Psoas muscle (tissue), 8 donors: ENCODE results near the gene CASTOR1. TPM values are rescaled to one million over a fixed set of nuclear protein-coding genes. Genes with fewer than 3 reads are reported as not detected.

ENCODE experiments used
- ATAC-seq, 4 donors: fragments of 200-7000 bp; cut with Tn5 transposase; one replicate each; pipeline ENCODE4 v1.9.1; 2020; ENCODE audit warnings: moderate library complexity in 3 of 4, mild to moderate bottlenecking in 2 of 4
- DNase-seq, 2 donors: peaks; one replicate each; pipeline ENCODE4 v3.0.0-alpha.2; 2020
- H3K27ac ChIP-seq: fragments of 200-600 bp; one replicate; pipeline ENCODE4 v1.8.0; 2022
- H3K27me3 ChIP-seq, 3 donors: fragments of 200-600 bp in 1 of 3; one replicate each; pipeline versions ENCODE4 v1.6.1 to v1.8.0; 2013 to 2022; ENCODE audit warnings: low read length in 2 of 3, mild to moderate bottlenecking in 2 of 3, moderate library complexity in 1 of 3; ENCODE audit not compliant: insufficient read depth in 3 of 3
- H3K36me3 ChIP-seq, 2 donors: fragments of 200-600 bp in 1 of 2; one replicate each; pipeline versions ENCODE4 v1.6.1 to v1.8.0; 2013 to 2022; ENCODE audit warnings: low read depth in 1 of 2, mild to moderate bottlenecking in 1 of 2, moderate library complexity in 1 of 2; ENCODE audit not compliant: insufficient read depth in 1 of 2
- H3K4me1 ChIP-seq: fragments of 200-600 bp; one replicate; pipeline ENCODE4 v1.8.0; 2022
- H3K4me3 ChIP-seq: fragments of 200-600 bp; one replicate; pipeline ENCODE4 v1.8.0; 2022; ENCODE audit warnings: mild to moderate bottlenecking
- H3K9me3 ChIP-seq: fragments of 200-600 bp; one replicate; pipeline ENCODE4 v1.8.0; 2022
- WGBS, 3 donors: extraction: QIAGEN DNeasy Blood & Tissue Kit; methylation state at CpG; one replicate each; pipeline versions ENCODE4 v1.1.6 to v1.1.7; 2013; 5-methylcytosine and 5-hydroxymethylcytosine counted together
- intact Hi-C, 2 donors: fragments of 100-400 bp; cut with DNase I; formaldehyde crosslinking; loops; one replicate each; pipeline versions ENCODE4 v1.11.0 to v1.14.2; 2022
- polyA plus RNA-seq, 3 donors: library from polyadenylated mRNA; stranded (reverse); fragments of 200-250 nt; gene quantifications; one replicate each; pipeline ENCODE4 v1.2.3, GENCODE V29; 2013
- total RNA-seq, 4 donors: library from RNA; stranded (reverse); fragmentation: NEBNext Ultra II Directional in 2 of 4; extraction: Animal tissue kit (Norgen Biotek cat#: 25700) in 2 of 4; gene quantifications; one replicate each; pipeline versions ENCODE4 v1.2.1 to v1.2.4, GENCODE V29; 2021 to 2023
- TF ChIP-seq, protein P1 (sequence below): fragments of 200-600 bp; IDR thresholded peaks from one replicate; pipeline ENCODE4 v1.8.0; 2022; ENCODE audit warnings: antibody characterized with exemption
- donor health status: healthy with polysubstance abuse.
- donor health status: DM: no; HTN: no; CAD: no; lungs with moderate emphysema.
- donor health status: Bipolar disorder and iron deficiency.
- donor health status: healthy.
- donor health status: DM: yes; HTN: yes; CAD: no.
- donor health status: DM: no; HTN: no; CAD: no.
- donor health status: DM: no; HTN: no; CAD: no.
- donor health status: DM: yes; HTN: yes; CAD: no.

CASTOR1 gene
- total and polyA plus RNA-seq, 7 donors: 0.44 to 5.1 (median 2.9) TPM

DNA sequence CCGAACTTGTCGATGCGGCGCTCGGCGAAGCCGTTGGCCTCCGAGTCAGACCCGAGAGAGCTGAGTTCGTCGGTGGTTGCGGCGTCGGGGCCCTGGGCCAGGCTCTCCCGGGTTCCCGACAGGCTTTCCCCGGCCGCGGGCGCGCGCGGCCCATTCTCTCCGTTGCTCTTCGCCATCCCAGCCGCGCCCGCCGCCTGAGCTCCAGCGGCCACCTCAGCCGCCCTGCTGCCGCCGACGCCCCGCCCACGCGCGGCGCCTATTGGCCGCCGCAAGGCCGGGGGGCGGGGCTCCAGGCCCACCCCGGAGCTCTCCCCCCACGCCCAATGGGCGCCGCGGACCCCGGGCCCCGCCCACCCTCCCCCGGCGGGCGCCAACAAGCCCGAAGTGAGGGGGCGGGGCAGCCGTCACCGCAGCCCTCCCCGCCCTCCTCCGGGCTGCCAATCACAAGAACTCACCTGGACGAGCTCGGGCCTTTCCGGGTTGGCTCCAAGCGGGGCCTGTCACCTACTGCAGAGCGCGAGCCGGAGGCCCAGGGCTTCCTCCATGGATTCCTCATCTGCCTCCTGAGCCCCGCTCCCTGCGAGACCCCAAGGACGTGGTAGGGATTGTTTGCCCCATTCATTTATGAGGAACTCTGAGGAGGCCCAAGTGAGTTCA is 37.5 kb upstream of the CASTOR1 start, which contains the start of gene TBC1D10A:
TBC1D10A (minus strand) TSS at position 236 of the 657 bp plus-strand sequence; CDS start at position 176, 60 bp downstream.
- Histone ChIP-seq H3K4me3 (peak within 1 kb of the TSS; percentile 88), H3K36me3 (peaks cover 0 to 16% of the 10 kb centered on the region in 2 donors), H3K27ac (peak within 1 kb of the TSS; percentile 54), H3K9me3 (no peaks in the 10 kb centered on the region), H3K27me3 (no peaks in the 10 kb centered on the region), H3K4me1 (peaks cover 23% of the 10 kb centered on the region)
- intact Hi-C loops: loop anchor here in 1 of 2 donors (5.0 kb wide), 1 partner anchor 35 kb away; no protein-coding TSS in a partner anchor
- 2 to 3% (median 2%) methylated on average over 42 to 69 of the region's 69 CpGs for WGBS, 3 donors
- TF ChIP-seq, protein P1, sequence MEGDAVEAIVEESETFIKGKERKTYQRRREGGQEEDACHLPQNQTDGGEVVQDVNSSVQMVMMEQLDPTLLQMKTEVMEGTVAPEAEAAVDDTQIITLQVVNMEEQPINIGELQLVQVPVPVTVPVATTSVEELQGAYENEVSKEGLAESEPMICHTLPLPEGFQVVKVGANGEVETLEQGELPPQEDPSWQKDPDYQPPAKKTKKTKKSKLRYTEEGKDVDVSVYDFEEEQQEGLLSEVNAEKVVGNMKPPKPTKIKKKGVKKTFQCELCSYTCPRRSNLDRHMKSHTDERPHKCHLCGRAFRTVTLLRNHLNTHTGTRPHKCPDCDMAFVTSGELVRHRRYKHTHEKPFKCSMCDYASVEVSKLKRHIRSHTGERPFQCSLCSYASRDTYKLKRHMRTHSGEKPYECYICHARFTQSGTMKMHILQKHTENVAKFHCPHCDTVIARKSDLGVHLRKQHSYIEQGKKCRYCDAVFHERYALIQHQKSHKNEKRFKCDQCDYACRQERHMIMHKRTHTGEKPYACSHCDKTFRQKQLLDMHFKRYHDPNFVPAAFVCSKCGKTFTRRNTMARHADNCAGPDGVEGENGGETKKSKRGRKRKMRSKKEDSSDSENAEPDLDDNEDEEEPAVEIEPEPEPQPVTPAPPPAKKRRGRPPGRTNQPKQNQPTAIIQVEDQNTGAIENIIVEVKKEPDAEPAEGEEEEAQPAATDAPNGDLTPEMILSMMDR: no peak
- ATAC-seq: peak; percentile 95 to 98 (median 96)
- DNase-seq: peak; percentile 90 to 93

DNA sequence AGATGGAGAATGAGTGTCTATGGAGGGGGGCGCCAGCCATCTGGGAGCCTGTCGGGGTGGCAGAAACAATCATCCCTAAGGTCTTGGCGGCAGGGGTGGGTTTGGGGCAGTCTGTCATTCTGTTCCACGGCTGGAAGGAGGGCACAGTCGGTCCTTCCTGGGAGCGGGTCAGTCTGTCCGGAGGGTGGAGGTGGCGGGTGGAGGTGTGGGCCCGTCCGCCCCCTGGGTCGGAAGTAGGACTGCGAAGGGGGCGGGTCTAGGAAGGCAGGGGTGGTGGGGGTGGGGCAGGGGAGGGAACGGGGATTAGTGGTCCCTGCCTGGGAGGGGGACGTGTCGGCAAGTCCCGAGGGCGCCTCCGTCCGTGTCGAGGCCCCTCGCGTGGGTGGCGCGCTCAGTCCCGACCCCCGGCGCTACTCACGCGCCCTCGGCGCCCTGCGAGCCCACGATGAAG is 37.0 kb upstream of the CASTOR1 start:
- no peaks in the 10 kb centered on the region for H3K27me3 ChIP-seq
- TF ChIP-seq, protein P1: no peak
- peak; percentile 38 to 60 for DNase-seq
- peaks cover 23% of the 10 kb centered on the region for H3K4me1 ChIP-seq
- WGBS, 3 donors: 1 to 3% (median 1%) methylated on average over 13 to 34 of the region's 34 CpGs
- intact Hi-C loops: loop anchor here in 1 of 2 donors (5.0 kb wide), 1 partner anchor 34 kb away; no protein-coding TSS in a partner anchor
- peaks cover 0 to 11% of the 10 kb centered on the region in 2 donors for H3K36me3 ChIP-seq
- ATAC-seq: peak; percentile 26 to 44 (median 33)
- no peaks in the 10 kb centered on the region for H3K9me3 ChIP-seq
- H3K27ac ChIP-seq: peak overlapping the region; percentile 54
- H3K4me3 ChIP-seq: peak overlapping the region; percentile 88

DNA sequence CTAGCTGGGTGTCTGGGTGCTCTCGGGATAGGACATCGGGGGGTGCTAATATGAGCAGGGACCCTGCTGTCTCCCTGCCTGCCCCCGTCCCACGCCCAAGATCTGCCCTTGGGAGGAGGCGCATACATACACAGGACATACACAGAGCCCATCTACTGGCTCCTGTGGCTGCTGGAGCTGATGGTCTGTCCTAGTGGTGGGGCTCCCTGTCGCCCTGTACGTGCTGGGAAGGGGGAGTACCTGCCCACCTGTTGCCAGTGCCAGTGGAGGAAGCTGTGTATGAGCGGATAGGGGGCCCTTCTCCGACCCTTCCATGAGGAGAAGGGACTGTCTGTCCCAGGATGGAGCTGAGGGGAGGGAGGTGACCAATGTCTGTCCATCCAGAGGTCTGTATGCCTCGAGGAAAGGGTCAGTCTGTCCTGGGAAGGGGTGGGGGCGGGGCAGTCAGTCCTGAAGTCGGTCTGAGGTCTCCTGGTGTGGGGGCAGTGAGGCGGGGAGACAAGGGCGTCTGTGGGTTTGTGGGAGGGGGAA is 36.5 kb upstream of the CASTOR1 start:
- Histone ChIP-seq H3K27me3 (no peaks in the 10 kb centered on the region), H3K9me3 (no peaks in the 10 kb centered on the region), H3K4me3 (peak overlapping the region; percentile 88), H3K4me1 (peaks cover 23% of the 10 kb centered on the region), H3K27ac (no peak overlapping the region), H3K36me3 (peaks cover 0 to 6% of the 10 kb centered on the region in 2 donors)
- TF ChIP-seq, protein P1: no peak
- intact Hi-C loops: loop anchor here in 1 of 2 donors (5.0 kb wide), 1 partner anchor 33 kb away; no protein-coding TSS in a partner anchor
- no peak for ATAC-seq
- 45 to 49% (median 47%) methylated on average over 14 of the region's 14 CpGs for WGBS, 3 donors
- no peak for DNase-seq

DNA sequence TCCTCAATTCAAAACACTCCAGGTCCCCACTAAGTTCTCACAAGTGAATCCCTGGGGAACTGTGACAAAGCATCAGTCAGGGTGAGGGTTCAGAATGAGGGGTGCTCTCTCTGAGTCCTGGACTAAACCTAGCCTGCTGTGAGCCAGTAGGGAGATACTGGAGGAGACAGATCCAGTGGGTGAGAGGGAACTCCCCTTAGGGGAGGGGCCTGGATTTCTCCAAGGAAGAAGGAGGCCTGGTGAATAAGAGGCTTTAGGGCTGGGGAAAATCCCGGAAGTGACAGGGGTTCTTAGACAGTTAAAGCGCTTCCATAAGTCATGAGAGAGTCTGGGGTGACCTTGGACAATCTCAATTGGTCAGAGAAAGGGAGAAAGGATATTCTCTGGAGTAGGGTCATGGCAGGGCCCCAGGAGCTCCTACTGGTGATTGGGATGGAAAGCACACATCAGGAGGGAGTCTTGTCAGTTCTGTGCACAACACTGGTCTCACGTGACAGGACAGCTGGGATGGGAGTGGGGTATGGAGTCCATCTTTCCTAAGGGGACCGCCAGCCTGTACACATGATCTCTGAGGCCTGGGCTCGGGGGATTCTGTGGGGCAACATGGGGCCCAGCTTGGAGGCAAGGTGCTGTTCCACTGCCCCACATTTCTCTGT is 35.9 kb upstream of the CASTOR1 start:
- DNase-seq: peak; percentile 28 to 38

More for the DNA sequence above, 35.9 kb upstream of the CASTOR1 start:
- Histone ChIP-seq H3K36me3 (no peaks in the 10 kb centered on the region), H3K27me3 (no peaks in the 10 kb centered on the region), H3K9me3 (no peaks in the 10 kb centered on the region), H3K4me3 (peak overlapping the region; percentile 88), H3K27ac (no peak overlapping the region), H3K4me1 (peaks cover 23% of the 10 kb centered on the region)
- WGBS, 3 donors: 64 to 76% (median 64%) methylated on average over 5 of the region's 5 CpGs
- intact Hi-C loops: loop anchor here in 1 of 2 donors (5.0 kb wide), 1 partner anchor 33 kb away; no protein-coding TSS in a partner anchor
- TF ChIP-seq, protein P1: no peak
- no peak for ATAC-seq
